ENCODE results near the gene TRIM13.
"Not testable (repeated sequence)": the region's sequence is repeated elsewhere in the genome, so short reads cannot be mapped to it uniquely, and the experiment has no call there.

Gene TRIM13

GRCh38 chr13:50060718-50061117 lies 63.9 kb downstream of the TRIM13 start:
- DNase-seq (ENCODE audit: low read depth), result no peak

GRCh38 chr13:50062336-50062735 lies 65.5 kb downstream of the TRIM13 start:
- not testable (repeated sequence) for DNase-seq (ENCODE audit: low read depth)

GRCh38 chr13:50065712-50066111 lies 68.9 kb downstream of the TRIM13 start:
- no peak for DNase-seq (ENCODE audit: low read depth)
